Measurements from ENCODE around the gene RAC3.

The RAC3 gene

DNA sequence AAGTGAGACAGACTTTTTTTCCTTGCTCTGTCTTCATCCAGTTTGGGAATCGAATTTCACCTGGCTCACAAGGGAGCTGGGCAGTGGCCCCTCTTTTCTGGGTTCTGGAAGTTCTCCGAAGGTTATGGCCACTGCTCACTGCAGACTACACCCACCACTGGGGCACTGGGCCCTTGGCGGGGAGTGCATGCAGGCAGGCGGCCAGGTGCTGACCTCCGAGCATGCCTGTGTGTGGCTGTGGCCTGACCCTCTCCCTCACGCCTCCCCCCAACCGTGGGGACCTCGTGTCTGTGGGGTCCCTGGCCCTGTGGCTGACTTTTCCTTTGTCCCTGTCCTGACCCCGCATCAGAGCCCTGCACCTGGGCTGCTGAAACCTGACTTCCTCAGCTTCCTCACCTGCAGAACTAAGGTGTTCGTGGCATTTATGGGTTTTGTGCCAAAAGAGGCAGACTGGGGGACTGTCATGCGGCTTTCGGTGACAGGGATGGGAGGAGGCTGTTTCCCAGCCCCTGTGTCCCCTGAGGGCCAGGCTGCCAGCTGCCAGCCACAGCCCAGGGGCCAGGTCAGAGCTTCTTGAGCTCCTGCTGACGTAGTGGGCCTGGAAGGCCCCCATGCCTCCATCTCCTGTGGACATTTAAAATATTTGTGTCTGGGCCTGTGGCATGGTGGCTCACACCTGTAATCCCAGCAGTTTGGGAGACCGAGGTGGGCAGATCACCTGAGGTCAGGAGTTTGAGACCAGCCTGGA lies 32.6 kb upstream of the RAC3 start:
- in situ Hi-C loops (cut with MboI; ENCODE audit: low sequenced_read_pairs), result no loop called here

GRCh38 chr17:81999587-81999975 lies 31.9 kb upstream of the RAC3 start:
- in situ Hi-C loops (cut with MboI; ENCODE audit: low sequenced_read_pairs), result no loop called here

DNA sequence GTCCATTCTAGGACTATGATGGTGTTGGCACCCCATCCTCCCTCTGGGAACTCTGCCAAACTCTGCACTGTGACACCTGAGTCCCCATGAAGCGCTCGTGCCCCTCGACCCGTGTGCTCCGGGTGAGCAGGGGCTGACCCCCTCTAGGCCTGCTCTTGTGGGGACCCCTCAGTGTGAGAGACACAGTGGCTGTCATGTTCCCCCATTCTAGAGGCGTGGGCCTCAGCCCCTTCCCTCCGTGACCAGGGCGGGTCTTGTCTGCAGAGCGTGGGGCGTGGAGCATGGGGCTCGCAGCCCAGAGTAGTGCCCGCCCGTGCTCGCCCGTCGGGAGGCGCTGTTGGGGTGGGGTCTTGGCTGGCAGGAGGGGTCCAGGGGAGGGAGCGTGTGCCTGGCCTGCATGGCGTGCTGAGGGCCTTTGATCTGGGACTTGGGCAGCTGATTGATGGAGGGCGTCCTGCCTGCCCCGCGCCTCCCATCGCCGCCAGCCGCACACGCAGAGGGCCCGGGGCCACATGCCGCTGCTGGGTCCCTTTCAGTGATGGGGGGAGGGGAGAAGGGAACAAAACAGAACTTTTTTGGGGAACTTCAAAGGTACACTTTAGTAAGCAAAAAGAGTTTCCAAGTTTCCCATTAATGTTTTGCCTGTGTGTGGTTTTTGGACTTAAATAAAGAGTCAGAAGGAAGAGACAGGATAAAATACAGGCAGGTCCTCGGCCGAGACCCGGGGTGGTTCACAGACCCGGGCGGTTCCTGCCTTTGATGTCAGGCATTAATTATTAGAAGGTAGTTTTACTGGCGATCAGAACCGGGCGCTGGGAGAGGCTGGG lies 31.3 kb upstream of the RAC3 start:
- in situ Hi-C loops (cut with MboI; ENCODE audit: low sequenced_read_pairs), result no loop called here

GRCh38 chr17:82000803-82001570 lies 30.5 kb upstream of the RAC3 start:
- in situ Hi-C loops (cut with MboI; ENCODE audit: low sequenced_read_pairs), result no loop called here

DNA sequence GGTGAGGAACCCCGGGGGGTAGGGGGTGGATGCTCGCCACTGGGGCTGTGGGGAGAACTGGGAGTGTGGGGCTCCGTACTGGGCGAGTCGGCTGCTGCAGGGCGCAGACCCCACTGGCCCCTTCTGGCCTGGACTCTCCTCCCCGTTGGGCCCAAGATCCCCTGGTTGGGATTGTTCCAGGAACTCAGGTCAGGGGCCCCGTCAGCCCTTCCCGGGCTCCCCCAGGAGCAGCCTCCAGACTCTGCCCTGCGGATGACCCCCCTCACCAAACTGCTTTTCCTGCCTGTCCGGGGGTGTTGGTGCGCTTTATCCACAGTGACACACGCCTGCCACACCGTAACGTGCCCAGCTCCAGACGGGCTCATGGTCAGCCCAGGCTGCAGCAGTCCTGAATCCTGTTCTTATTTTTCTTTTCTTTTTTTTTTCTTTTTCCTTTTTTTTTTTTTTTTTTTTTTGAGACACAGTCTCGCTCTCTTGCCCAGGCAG lies 29.9 kb upstream of the RAC3 start:
- in situ Hi-C loops (cut with MboI; ENCODE audit: low sequenced_read_pairs), result no loop called here

DNA sequence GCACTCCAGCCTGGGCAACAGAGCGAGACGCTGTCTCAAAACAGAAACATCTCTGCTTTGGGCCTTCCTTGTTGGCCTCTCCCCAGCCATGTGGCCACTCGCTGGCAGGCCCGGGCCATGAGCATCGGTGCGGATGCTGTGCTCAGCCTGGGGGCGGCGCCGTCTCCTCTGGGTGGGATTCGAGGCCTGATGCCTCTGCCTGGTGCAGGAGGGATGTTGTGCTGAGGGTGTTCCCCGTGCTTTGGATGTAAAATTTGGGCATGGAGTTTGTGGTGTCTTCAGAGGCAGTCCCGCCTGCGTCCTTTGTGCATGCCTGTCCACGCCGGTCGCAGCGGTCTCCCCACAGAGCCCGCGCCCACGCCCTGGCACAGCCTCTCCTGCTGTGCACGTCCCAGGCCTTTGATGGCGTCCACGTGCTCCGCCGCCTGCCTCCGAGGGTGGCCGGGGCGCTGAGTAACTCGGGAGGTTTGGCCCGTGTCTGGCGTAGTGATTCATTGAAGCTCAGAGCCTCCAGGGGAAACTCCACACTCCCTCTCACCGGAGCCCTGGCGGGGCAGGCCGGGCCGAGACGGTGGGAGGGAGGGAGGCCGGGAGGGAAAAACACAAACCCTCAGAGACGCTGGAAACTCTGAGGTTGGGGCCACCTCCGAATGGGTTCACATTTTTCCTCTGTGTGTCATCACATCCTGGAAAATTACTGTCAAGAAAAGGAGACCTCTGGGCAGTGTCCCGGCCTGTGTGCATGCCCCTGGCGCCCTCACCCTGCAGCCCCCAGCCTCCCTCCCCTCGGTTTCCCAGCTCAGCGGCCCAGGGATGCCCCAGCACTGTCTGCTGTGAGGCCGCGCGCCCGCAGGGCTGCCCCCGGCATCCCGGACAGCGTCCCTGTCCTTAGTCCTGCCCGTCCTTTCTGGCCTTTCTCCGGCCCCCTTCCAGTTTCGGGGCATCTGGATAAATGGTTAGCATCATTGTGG lies 27.8 kb upstream of the RAC3 start:
- in situ Hi-C loops (cut with MboI; ENCODE audit: low sequenced_read_pairs), result no loop called here

DNA sequence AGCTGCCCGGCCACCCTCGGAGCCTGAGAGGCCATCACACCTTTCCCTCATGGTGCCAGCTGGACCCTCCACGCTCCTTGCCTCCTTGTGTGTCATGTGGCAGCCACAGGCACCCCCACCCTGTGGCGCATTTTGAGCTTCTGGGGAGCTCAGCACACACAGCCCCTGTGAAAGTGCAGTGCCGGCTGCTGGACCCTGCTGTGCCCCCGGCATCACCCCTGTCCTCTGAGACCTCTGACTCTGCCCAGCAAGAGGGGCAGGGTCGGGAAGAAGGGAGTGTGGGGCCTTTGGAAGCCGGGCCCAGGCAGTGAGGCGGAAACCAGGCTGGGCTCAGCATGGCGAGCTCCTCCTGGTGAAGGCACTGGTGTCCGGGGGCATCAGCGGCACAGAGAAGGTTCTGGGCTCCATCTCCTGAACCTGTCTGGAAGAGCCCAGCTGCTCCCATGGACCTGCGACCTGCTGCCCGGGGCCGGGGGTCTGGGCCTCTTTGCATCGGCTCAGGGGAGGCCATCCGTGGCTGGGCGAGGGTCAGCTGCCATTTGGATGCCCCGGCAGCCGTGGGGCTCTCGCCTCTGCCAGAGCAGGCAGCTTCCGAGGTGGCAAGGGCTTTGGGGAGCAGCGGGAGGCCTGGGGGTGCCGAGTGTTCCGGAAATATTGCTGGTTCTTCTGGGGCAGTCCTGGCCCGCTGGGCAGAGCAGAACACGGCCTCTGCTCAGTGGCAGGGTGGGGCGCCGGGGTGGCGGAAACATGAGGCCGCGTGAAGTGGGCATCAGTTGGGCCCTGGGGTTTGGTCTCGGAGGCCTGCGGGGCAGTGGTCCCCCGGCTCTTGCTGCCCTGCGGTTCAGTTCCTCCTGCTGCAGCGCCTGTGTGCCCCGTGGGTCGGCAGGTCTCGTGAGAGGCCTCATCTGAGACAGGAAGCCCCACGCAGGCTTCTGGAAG lies 26.7 kb upstream of the RAC3 start:
- in situ Hi-C loops (cut with MboI; ENCODE audit: low sequenced_read_pairs), result no loop called here

GRCh38 chr17:82005701-82006348 lies 25.7 kb upstream of the RAC3 start:
- in situ Hi-C loops (cut with MboI; ENCODE audit: low sequenced_read_pairs), result no loop called here

GRCh38 chr17:82006468-82007227 lies 24.8 kb upstream of the RAC3 start:
- in situ Hi-C loops (cut with MboI; ENCODE audit: low sequenced_read_pairs), result no loop called here

GRCh38 chr17:82007228-82007494 lies 24.3 kb upstream of the RAC3 start:
- in situ Hi-C loops (cut with MboI; ENCODE audit: low sequenced_read_pairs), result no loop called here

- in situ Hi-C loops (cut with MboI; ENCODE audit: low sequenced_read_pairs), result no loop called here
These were observed 23.8 kb upstream of the RAC3 start for GRCh38 chr17:82007495-82008257.

DNA sequence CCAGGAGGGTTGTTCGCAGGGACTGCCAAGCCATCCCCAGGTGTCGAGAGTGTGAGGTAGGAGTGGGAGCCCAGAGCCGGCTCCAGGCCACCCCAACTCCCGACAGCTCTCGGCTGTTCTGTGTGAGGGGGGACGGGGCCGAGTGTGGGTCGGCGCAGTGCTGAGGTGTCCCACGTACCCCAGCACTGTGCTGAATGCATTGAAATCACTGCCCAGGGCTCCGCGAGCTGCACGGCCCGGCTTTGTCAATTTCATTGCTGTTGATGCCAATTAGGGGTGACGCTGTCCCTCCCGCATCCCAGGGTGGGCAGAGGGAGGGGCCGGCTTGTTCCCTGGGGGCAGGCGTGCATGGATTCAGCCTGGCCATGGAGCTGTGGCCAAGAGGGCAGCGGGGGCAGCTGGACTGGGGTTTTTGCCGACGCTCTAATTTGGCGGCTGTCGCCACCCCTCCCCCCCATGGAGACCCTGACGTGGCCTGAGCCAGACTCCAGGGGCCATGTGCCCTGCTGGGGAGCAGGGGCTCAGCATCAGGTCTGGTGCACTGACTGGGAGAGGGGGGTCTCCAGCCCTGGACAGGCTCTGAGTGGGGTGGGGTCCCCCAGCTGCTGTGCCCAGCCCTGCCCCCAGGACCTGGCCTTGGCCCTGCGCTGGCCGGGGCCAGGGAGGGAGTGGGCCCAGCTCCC lies 23.1 kb upstream of the RAC3 start:
- in situ Hi-C loops (cut with MboI; ENCODE audit: low sequenced_read_pairs), result no loop called here

- in situ Hi-C loops (cut with MboI; ENCODE audit: low sequenced_read_pairs), result no loop called here
These were observed 22.5 kb upstream of the RAC3 start for GRCh38 chr17:82008941-82009405.

DNA sequence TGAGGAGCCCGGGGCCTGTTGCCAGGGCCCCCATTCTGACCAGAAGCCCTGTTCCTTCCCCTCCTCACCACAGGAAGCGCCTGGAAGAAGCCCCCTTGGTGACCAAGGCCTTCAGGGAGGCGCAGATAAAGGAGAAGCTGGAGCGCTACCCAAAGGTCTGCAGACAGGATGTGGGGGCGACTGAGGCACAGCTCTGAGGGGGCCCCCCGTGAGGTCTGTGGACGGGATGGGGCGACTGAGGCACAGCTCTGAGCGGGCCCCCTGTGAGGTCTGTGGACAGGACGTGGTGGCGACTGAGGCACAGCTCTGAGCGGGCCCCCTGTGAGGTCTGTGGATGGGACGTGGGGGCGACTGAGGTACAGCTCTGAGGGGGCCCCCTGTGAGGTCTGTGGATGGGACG lies 22.1 kb upstream of the RAC3 start:
- in situ Hi-C loops (cut with MboI; ENCODE audit: low sequenced_read_pairs), result no loop called here

GRCh38 chr17:82010575-82011525 lies 20.6 kb upstream of the RAC3 start:
- in situ Hi-C loops (cut with MboI; ENCODE audit: low sequenced_read_pairs), result no loop called here

All from hTERT RPE-1 (cell line).